GM12801 (cell line): ENCODE measurements around the gene CSGALNACT2.

ENCODE experiments used
- TF ChIP-seq, protein P1 (sequence below): IDR thresholded peaks from one replicate; pipeline ENCODE4 v1.5.1; 2011; ENCODE audit warnings: control low read depth; ENCODE audit not compliant: insufficient read length; ENCODE audit errors: extremely low read depth

The CSGALNACT2 gene

DNA sequence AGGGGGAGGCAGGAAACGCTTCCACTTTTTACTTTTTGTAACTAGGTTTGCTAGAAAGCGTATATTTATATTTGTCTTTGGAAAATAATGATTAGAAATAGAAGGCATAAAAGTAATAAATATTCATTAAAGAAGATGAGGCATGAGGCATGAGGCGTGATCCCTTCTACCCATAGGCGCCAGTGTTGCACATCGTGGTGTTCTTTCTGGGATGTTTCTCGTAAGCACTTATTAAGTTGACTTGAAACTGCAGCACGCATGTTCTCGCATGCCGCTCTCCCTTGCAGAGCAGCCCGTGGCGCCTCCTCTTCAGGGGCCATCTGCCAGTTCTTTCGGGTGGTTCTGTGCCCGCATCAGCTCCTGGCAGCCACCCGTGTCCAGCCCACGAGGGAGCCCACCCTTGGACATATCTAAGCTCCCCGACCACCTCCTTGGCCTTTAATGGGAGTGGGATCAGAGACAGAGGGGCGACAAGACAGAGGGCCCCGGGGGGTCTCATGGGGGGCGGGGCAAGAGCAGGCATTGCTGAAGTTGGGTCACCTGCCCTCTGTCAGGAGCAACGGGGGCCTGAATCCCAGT lies 28.5 kb upstream of the CSGALNACT2 start:
- TF ChIP-seq, protein P1, sequence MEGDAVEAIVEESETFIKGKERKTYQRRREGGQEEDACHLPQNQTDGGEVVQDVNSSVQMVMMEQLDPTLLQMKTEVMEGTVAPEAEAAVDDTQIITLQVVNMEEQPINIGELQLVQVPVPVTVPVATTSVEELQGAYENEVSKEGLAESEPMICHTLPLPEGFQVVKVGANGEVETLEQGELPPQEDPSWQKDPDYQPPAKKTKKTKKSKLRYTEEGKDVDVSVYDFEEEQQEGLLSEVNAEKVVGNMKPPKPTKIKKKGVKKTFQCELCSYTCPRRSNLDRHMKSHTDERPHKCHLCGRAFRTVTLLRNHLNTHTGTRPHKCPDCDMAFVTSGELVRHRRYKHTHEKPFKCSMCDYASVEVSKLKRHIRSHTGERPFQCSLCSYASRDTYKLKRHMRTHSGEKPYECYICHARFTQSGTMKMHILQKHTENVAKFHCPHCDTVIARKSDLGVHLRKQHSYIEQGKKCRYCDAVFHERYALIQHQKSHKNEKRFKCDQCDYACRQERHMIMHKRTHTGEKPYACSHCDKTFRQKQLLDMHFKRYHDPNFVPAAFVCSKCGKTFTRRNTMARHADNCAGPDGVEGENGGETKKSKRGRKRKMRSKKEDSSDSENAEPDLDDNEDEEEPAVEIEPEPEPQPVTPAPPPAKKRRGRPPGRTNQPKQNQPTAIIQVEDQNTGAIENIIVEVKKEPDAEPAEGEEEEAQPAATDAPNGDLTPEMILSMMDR, result no peak

DNA sequence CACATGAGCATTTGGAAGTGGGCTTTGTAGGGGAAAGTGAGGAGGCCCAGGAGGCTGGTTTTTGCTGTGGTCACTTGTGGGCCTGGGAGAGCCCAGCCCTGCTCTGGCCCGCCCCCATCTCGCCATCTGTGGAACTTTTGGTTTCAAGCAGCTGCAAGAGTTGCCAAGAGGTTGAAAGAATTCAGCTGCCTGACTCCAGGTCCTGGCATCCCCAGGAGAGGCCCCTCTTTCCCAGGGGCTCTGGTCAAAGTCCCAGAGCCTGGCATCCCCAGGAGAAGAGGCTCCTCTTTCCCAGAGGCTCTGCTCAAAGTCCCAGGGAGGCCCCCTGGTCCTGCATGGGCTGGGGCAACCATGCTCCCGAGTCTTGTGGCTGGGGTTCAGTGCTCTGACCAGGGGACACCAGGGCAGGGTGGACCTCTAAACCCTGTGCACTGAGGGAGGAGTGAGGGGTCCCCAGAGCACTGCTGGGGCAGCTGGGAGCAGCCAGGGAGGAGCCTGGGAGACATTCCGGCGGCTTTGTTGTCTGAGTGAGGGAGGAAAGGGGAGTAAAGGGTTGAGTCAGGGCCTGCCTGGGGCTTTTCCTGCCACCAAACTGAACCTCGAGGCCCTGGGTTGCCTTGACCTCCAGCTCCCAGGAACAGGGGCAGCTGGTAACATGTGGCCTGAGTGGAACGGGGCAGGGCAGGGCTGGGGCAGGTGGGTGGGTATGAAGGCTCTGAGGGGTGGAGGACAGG lies 27.7 kb upstream of the CSGALNACT2 start:
- TF ChIP-seq, protein P1, result no peak

- TF ChIP-seq, protein P1, result no peak
These were observed 27.1 kb upstream of the CSGALNACT2 start for GRCh38 chr10:43111101-43111500.

- TF ChIP-seq, protein P1, result no peak
These were observed 26.2 kb upstream of the CSGALNACT2 start for GRCh38 chr10:43111921-43112607.

GRCh38 chr10:43112608-43112961 lies 25.7 kb upstream of the CSGALNACT2 start:
- TF ChIP-seq, protein P1, result no peak

DNA sequence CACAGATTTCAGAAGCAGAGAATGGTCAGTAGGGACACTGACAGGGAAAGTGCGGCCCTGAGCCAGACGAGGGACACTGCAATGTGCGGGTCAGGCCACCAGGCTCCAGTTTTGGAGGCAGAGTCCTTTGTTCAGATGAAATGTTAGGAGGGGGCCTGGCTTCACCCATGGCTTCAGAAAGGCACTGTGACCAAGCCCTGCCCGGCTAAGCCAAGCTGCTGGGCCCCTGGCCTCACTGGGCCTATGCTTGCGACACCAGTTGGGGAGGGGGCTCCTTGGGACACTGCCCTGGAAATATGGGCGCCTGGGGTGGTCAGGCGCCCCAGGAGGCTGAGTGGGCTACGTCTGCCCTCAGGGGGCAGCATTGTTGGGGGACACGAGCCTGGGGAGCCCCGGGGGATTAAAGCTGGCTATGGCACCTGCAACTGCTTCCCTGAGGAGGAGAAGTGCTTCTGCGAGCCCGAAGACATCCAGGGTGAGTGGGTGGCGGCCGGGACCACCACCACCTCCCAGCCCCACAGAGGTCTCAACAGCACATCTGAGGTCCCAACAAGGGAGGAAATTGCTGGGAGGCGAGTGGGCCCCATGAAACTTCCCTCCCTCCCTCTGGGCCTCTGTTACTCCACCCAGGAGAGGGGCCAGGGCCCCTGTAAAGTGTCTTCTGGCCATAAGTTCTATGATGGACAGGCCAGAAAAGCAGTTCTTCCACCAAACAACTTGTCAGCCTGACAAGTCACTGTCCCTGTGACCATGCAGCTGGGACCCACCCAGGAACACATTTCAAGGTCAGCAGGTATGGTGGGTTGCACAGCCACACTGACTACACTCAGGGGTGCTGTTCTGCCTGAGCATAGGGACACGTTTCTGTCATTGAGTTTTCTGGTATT lies 24.8 kb upstream of the CSGALNACT2 start:
- TF ChIP-seq, protein P1, result no peak
